GM18858 (cell line): ENCODE data around the gene RASGEF1C.
"Not testable (repeated sequence)": the region's sequence is repeated elsewhere in the genome, so short reads cannot be mapped to it uniquely, and the experiment has no call there.

Source experiments
- ATAC-seq: cut with Tn5 transposase; IDR thresholded peaks from one replicate; pipeline ENCODE4 v1.9.1; 2021; ENCODE audit not compliant: unreplicated experiment

Gene RASGEF1C

DNA sequence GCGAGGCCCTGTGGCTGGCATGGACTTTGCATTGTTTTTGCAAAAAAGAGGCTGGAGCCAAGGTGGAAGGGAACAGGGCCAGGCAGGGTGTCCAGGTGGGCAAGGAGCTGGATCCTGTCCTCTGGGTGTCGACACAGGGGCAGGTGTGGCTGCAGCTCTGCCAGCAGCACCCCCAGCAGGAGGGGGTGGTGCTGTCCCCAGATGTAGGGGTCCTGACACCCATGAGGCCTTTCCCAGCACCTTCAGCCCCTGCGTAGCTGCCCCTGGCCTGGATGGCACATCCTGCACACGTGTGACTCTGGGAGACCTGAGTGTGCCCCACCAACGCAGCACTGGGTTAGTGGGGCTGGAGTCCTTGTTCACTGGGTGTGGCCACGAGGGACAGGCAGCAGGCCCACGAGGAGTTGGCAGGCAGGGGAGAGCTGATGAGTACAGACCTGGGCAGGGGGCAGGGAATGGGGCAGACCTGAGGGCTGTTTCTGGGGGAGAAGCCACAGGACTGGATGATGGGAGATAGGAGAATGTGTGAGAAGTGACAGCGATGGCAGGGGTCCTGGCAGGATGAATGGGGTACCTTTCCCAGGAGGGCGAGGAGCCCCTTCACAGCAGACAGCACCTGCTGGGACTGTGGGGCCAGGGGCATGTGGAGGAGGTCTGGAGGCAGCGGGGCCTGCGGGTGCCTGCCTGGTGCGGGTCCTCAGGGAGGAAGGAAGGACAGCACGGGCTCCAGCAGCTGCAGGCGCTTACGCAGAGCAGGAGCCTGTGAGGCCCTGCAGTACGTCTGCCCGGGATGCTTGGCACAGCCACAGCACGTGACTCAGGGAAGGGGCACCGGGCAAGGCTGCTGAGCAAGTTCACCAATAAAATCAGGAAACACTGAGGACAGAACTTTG is 3.6 kb upstream of the RASGEF1C start:
- ATAC-seq = no peak

DNA sequence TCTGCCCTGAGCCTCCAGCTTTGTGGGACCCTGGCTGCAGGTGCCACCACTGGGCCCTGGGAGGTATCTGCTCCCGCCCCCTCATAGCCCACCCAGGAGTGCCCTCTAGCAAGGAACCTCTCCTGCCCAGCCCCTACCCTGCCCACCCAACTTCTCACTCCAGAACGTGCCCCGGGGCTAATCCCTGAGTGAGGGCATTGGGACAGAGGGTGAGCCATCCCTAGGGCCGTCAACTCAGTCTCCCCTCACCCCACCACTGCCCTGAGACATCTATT is 2.7 kb upstream of the RASGEF1C start:
- ATAC-seq = no peak

- no peak for ATAC-seq
These were observed 2.1 kb upstream of the RASGEF1C start for GRCh38 chr5:180210961-180211760.

DNA sequence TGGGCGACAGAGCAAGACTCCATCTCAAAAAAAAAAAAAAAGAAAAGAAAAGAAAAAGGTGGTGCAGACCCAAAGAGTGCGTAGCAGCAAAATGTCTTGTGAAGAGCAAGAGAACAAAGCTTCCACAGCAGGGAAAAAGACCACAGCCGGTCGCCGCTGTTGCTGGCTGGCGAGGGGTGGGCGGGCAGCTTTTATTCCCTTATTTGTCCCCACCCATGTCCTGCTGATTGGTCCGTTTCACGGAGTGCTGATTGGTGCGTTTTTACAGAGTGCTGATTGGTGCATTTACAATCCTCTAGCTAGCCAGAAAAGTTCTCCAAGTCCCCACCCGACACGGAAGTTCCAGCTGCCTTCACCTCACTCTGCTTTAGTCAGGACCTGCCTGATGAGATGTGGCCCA is 1.1 kb upstream of the RASGEF1C start:
- not testable (repeated sequence) for ATAC-seq

DNA sequence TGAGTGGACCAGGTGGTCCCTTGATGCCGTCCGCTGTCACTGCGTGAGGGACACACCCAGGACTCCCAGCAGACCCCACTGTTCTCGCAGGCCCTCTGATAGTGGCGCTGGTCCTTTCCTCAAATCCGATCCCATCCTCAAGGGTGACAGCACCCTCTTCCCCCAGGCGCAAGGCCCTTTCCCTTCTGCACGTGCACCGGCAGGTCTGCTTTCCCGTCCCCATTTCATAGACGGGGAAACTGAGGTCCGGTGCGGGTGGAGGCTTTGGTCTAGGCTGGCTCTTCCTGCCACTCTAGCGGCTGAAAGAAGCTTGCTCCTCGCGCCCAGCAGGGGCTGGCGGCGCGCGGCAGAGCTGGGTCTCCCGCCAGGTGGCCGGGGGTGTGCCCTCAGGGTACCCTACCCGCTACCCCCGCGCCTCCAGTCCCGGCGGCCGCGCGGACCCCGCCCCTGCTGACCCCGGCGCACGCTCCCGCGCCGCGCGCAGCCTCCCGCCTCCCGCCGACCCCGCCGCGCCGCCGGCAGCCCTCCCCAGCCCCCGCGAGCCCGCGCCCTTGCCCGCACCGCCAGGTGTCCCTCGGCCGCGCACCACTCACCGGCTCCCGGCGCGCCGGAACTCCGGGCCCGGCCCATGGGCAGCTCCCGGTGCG is 453 bp downstream of the RASGEF1C start:
- ATAC-seq = no peak

- ATAC-seq = no peak
These were observed 975 bp downstream of the RASGEF1C start for GRCh38 chr5:180208038-180208434.

DNA sequence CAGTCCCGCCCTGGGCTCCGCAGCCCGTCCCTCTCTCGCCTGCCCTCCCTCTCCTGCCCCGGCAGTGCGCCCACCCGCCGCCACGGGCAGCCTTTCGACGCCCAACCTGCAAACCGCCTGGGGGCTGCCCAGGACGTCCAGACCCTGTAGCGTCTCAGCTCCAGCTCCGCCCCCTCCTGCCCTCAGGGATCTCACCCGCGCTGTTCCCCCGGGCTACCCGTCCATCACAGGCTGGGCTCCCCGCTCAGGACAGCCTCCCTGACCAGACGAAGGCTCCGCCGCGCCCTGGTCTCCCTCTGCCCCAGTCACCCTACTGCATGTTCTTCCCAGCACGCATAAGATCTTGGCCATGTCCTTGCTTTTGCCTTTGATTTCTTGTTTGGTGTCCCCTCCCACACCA is 1.4 kb downstream of the RASGEF1C start:
- ATAC-seq = no peak

GRCh38 chr5:180206993-180207392 is 2.0 kb downstream of the RASGEF1C start:
- ATAC-seq = no peak

- no peak for ATAC-seq
These were observed 3.1 kb downstream of the RASGEF1C start for GRCh38 chr5:180205916-180206315.

DNA sequence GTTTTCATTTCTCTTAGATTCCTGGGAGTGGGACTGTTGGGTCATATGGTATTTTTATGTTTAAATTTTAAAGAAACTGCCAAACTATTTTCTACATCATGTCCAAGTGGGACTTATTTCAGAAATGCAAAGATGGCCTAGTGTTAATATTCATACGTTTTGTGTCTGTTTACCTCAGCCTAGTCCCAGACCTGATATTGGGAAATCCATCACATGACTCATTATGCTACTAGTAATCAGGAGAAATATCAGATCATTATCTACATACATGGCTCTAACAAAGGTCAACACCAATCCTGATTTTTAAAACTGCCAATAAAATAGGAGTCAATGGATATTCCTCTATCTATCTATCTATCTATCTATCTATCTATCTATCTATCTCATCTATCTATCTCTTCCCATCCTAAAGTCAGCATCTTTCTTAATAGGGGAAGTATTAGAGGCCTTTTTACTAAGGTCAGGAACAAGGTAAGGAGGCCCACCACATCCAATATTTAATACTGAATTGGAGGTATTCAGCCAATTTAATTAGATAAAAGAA is 4.7 kb downstream of the RASGEF1C start:
- no peak for ATAC-seq

- no peak for ATAC-seq
These were observed 6.0 kb downstream of the RASGEF1C start for GRCh38 chr5:180202939-180203573.

- ATAC-seq = no peak
These were observed 7.7 kb downstream of the RASGEF1C start for GRCh38 chr5:180201051-180201987.

DNA sequence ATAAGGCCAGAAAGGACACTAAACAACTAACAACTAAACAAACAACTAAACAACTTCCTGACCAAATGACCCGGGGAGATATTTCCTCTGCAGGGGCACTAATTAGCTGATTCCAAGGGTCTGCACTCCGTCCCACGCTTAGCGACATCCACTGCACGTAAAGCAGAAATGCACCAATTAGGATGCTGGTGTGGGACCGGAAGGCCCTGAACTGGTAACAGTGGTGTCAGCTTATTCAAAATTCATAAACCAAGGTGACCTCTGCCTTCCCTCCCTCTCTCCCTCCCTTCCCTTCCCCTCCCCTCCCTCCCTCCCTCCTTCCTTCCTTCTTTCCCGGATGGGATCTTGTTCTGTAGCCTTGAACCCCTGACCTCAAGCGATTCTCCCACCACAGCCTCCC is 9.6 kb downstream of the RASGEF1C start:
- no peak for ATAC-seq

- ATAC-seq = no peak
These were observed 10.8 kb downstream of the RASGEF1C start for GRCh38 chr5:180198208-180198607.

GRCh38 chr5:180197016-180197702 is 11.9 kb downstream of the RASGEF1C start:
- ATAC-seq = no peak

DNA sequence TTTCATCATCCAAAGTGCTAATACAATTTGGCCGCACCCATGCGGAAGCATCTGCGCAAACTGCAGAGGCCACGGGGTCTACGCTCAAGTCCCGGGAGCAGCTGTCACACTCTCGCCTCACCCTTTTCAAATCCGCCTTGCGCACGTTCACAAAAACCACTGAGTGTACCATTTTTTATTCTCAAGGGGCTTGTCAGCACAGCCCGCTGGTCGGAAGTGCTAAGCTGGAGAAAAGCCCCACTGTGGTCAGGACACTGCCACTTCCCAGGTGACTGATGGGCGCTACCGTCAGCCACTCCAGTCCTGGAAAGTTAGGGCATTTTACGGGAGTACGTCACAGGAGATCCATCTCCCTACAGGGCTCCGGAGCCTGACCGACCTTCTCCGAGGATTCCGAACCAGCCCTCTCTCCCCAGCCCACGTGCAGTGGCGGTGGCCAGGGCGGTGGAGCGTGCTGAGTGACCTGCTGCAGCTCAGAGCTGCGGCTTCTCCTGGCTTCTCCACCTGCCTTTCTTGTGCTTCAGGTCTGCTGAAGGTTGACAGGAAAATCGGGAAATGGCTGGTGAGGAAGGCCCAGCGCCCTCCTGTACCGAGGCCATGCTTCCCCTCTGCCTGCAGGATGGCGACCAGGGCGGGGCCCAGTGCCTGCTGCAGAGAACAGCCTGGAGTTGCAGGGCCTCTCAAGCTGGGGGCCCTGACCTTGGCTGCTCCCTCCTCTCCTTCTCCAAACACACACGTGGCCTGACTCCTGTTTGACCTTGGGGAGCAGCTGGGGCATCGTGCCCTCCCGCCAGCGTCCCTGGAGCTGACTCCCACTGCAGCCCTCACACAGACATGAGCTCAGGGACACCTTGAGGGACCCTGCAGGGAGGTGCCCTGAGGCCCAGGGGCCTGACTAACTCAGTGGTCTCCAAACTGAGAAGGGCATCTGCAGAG is 14.3 kb downstream of the RASGEF1C start:
- ATAC-seq = no peak

GRCh38 chr5:180193749-180194375 is 15.1 kb downstream of the RASGEF1C start:
- ATAC-seq = no peak

- no peak for ATAC-seq
These were observed 17.3 kb downstream of the RASGEF1C start for GRCh38 chr5:180191716-180192115.
